Measurements from ENCODE around the gene FLNB. TPM values are rescaled to one million over a fixed set of nuclear protein-coding genes. Genes with fewer than 3 reads are reported as not detected.

FLNB gene
- total and polyA plus RNA-seq, 8 donors: 85.2 to 152 (median 102) TPM

- no peaks in the 10 kb centered on the region for H3K9me3 ChIP-seq
- no peak overlapping the region for H3K4me3 ChIP-seq
- ATAC-seq (no peak), FAIRE-seq (no peak), DNase-seq (no peak)
- WGBS, 2 donors: 77 to 78% methylated on average over 5 of the region's 5 CpGs
- no peaks in the 10 kb centered on the region for H3K4me1 ChIP-seq
- no peak overlapping the region for H3K27ac ChIP-seq
- H3K27me3 ChIP-seq: no peaks in the 10 kb centered on the region
- intact Hi-C loops (cut with DNase I): no loop called here
- TF ChIP-seq, protein P1, sequence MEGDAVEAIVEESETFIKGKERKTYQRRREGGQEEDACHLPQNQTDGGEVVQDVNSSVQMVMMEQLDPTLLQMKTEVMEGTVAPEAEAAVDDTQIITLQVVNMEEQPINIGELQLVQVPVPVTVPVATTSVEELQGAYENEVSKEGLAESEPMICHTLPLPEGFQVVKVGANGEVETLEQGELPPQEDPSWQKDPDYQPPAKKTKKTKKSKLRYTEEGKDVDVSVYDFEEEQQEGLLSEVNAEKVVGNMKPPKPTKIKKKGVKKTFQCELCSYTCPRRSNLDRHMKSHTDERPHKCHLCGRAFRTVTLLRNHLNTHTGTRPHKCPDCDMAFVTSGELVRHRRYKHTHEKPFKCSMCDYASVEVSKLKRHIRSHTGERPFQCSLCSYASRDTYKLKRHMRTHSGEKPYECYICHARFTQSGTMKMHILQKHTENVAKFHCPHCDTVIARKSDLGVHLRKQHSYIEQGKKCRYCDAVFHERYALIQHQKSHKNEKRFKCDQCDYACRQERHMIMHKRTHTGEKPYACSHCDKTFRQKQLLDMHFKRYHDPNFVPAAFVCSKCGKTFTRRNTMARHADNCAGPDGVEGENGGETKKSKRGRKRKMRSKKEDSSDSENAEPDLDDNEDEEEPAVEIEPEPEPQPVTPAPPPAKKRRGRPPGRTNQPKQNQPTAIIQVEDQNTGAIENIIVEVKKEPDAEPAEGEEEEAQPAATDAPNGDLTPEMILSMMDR (IDR thresholded peaks at IDR 0.05): no peak
- H3K36me3 ChIP-seq: no peaks in the 10 kb centered on the region
These were observed 183.8 kb downstream of the FLNB start for GRCh38 chr3:58192069-58192468.

DNA sequence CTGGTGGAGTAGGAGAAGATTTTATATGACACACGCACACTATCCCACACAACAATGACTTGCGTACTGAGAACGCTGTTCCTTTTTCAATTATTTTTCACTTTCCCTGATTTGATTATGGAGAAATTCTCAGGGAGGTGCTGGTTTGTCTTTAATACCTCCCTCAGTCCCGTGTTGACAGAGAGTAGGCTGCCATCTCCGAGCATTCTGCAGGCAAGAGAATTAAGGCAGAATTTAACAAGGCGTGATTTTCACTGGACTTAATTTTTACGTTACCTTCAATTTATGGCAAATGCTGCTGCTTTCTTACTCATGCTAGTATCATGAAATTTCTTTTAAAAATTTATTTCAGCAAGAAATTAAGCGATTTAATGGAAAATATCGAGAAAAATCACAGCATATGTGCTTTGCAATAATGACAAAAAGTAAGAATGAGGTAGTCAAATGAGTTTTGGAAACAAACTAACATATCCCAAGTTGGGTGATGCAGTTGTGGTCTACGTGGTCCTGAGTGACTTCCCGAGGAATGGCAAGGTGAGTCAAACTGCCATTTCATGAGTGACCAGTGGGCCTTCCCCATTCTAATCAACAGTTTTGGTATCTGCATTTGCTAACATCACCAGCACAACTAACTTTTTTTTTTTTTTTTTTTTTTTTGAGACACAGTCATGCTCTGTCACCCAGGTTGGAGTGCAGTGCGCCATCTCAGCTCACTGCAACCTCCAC, 185.6 kb downstream of the FLNB start:
- 85 to 93% methylated on average over 12 of the region's 12 CpGs for WGBS, 2 donors
- H3K27ac ChIP-seq: no peak overlapping the region
- H3K27me3 ChIP-seq: no peaks in the 10 kb centered on the region
- no peak for DNase-seq
- H3K36me3 ChIP-seq: no peaks in the 10 kb centered on the region
- TF ChIP-seq, protein P1 (IDR thresholded peaks at IDR 0.05): no peak
- no peak for ATAC-seq
- no peaks in the 10 kb centered on the region for H3K9me3 ChIP-seq
- H3K4me1 ChIP-seq: no peaks in the 10 kb centered on the region
- no peak overlapping the region for H3K4me3 ChIP-seq
- FAIRE-seq: no peak
- intact Hi-C loops (cut with DNase I): no loop called here

GRCh38 chr3:58197588-58197987, 189.4 kb downstream of the FLNB start:
- TF ChIP-seq, protein P1 (IDR thresholded peaks at IDR 0.05): no peak
- Histone ChIP-seq H3K4me1 (no peaks in the 10 kb centered on the region), H3K27me3 (no peaks in the 10 kb centered on the region), H3K9me3 (no peaks in the 10 kb centered on the region), H3K36me3 (no peaks in the 10 kb centered on the region), H3K4me3 (no peak overlapping the region), H3K27ac (no peak overlapping the region)
- ATAC-seq: no peak
- DNase-seq: no peak
- WGBS, 2 donors: 90 to 91% methylated on average over 10 of the region's 10 CpGs
- FAIRE-seq: no peak
- intact Hi-C loops (cut with DNase I): no loop called here

GRCh38 chr3:58198362-58198761, 190.1 kb downstream of the FLNB start:
- Histone ChIP-seq H3K36me3 (no peaks in the 10 kb centered on the region), H3K4me3 (no peak overlapping the region), H3K27ac (no peak overlapping the region), H3K4me1 (no peaks in the 10 kb centered on the region), H3K9me3 (no peaks in the 10 kb centered on the region), H3K27me3 (no peaks in the 10 kb centered on the region)
- WGBS, 2 donors: 86 to 92% methylated on average over 8 of the region's 8 CpGs
- ATAC-seq: no peak
- no peak for DNase-seq
- FAIRE-seq: no peak
- TF ChIP-seq, protein P1 (IDR thresholded peaks at IDR 0.05): no peak
- intact Hi-C loops (cut with DNase I): no loop called here

DNA sequence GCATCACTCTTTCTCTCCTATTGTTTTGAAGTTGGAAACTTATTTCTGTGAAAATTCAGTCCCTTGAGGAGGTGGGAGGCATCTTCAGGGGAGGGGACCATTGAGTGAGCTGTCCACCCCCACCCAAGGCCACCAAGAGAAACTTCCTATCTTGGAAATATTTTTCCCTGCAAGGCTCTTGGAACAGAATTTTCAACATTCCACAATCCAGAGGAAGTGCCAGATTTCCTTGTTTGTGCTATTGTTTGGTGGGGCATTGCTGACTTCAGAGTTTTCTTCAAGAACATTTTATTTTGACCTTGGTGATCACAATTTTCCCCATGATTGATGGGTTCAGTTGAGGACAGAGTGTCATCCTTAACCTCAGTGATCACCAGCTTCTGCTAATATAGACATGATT, 190.6 kb downstream of the FLNB start:
- no peak overlapping the region for H3K27ac ChIP-seq
- no peak for FAIRE-seq

More for the DNA sequence above, 190.6 kb downstream of the FLNB start:
- Histone ChIP-seq H3K4me1 (no peaks in the 10 kb centered on the region), H3K36me3 (no peaks in the 10 kb centered on the region), H3K9me3 (no peaks in the 10 kb centered on the region), H3K4me3 (no peak overlapping the region), H3K27me3 (no peaks in the 10 kb centered on the region)
- ATAC-seq (no peak), DNase-seq (no peak)
- TF ChIP-seq, protein P1 (IDR thresholded peaks at IDR 0.05): no peak
- intact Hi-C loops (cut with DNase I): no loop called here

Data from pancreas (tissue), 10 donors.